ENCODE data around the gene GP1BA.

GP1BA gene

DNA sequence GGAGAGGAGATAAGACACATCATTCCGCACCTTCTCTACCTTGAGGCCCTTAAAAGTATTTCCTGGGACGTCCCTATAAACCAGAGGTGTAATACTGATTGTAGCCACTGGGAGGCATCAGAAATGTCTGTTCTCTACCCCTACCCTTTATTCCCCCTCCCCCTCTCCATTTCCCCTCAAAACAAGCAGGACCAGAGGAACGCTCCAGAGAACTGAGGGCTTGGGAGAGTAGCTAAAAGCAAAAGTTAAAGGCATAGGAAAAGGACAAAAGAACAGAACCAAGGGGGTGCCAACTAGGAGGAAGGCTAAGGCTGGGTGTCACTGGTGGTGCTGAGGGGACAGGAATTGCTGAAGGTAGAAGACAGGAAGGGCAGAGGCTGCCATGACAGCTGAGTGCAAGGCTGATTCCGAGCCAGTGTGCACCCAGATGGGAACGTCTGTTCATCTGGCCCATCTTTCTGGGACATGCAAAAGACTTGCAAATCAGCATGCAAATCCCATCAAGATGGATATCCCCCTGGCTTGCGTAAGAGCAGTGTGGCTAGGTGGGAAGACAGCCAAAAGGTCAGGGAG lies 48.7 kb downstream of the GP1BA start:
- peak; percentile 69 for TF ChIP-seq CTCF (conservative IDR thresholded peaks at IDR 0.05)
- no peak overlapping the region for H3K27ac ChIP-seq

DNA sequence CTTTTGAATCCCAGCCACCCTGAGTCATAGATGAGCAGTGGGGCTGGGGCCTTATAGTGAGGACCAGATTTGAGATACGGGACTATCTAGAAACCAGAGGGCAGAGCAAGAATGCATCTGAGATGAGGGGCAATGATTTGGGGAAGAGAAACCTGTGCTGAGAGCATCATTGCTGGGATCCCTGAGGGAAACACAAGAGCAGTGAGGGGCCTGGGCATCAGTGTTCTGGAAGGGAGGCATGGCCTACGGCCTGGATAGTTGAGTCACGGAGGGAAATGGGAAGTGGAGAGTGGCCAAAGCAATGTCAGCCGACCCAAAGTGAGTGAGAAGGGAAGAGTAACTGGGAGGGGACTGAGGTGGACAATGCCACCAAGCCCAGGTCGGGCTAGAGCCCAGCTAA lies 50.2 kb downstream of the GP1BA start:
- no peak for TF ChIP-seq CTCF (conservative IDR thresholded peaks at IDR 0.05)
- H3K27ac ChIP-seq = no peak overlapping the region

All from VCaP (cell line).